ENCODE results near the gene ZNF462.

DNA sequence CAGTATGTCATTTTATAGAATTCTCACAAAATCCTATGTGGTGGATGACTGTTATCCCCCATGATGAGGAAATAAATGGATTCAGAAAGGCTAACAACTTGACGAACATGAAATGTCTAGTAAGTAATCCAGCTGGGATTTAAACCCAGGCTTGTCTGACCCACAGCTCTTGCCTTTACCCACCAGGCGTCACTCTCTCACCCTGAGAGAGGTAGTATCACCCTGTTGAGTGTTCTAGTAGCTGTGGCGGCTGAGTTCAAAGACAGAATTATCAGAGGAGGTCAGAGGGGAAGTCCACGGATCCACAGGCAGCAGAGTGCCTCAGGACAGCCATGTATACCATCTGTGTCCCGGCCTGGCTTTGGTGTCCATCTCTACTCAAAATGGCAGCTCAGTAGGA lies 113.8 kb downstream of the ZNF462 start:
- TF ChIP-seq, protein P1, sequence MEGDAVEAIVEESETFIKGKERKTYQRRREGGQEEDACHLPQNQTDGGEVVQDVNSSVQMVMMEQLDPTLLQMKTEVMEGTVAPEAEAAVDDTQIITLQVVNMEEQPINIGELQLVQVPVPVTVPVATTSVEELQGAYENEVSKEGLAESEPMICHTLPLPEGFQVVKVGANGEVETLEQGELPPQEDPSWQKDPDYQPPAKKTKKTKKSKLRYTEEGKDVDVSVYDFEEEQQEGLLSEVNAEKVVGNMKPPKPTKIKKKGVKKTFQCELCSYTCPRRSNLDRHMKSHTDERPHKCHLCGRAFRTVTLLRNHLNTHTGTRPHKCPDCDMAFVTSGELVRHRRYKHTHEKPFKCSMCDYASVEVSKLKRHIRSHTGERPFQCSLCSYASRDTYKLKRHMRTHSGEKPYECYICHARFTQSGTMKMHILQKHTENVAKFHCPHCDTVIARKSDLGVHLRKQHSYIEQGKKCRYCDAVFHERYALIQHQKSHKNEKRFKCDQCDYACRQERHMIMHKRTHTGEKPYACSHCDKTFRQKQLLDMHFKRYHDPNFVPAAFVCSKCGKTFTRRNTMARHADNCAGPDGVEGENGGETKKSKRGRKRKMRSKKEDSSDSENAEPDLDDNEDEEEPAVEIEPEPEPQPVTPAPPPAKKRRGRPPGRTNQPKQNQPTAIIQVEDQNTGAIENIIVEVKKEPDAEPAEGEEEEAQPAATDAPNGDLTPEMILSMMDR (conservative IDR thresholded peaks at IDR 0.05; ENCODE audit: low read depth in 2 of 2): no peak
- TF ChIP-seq POLR2AphosphoS5 (IDR thresholded peaks at IDR 0.05; ENCODE audit: low read depth) (no peak), JUNB (IDR thresholded peaks at IDR 0.05; ENCODE audit: unreplicated experiment) (no peak), EZH2 (IDR thresholded peaks at IDR 0.05; ENCODE audit: low read depth, unreplicated experiment) (no peak), EZH2phosphoT487 (IDR thresholded peaks at IDR 0.05; ENCODE audit: unreplicated experiment) (no peak)
- TF ChIP-seq, protein P2, sequence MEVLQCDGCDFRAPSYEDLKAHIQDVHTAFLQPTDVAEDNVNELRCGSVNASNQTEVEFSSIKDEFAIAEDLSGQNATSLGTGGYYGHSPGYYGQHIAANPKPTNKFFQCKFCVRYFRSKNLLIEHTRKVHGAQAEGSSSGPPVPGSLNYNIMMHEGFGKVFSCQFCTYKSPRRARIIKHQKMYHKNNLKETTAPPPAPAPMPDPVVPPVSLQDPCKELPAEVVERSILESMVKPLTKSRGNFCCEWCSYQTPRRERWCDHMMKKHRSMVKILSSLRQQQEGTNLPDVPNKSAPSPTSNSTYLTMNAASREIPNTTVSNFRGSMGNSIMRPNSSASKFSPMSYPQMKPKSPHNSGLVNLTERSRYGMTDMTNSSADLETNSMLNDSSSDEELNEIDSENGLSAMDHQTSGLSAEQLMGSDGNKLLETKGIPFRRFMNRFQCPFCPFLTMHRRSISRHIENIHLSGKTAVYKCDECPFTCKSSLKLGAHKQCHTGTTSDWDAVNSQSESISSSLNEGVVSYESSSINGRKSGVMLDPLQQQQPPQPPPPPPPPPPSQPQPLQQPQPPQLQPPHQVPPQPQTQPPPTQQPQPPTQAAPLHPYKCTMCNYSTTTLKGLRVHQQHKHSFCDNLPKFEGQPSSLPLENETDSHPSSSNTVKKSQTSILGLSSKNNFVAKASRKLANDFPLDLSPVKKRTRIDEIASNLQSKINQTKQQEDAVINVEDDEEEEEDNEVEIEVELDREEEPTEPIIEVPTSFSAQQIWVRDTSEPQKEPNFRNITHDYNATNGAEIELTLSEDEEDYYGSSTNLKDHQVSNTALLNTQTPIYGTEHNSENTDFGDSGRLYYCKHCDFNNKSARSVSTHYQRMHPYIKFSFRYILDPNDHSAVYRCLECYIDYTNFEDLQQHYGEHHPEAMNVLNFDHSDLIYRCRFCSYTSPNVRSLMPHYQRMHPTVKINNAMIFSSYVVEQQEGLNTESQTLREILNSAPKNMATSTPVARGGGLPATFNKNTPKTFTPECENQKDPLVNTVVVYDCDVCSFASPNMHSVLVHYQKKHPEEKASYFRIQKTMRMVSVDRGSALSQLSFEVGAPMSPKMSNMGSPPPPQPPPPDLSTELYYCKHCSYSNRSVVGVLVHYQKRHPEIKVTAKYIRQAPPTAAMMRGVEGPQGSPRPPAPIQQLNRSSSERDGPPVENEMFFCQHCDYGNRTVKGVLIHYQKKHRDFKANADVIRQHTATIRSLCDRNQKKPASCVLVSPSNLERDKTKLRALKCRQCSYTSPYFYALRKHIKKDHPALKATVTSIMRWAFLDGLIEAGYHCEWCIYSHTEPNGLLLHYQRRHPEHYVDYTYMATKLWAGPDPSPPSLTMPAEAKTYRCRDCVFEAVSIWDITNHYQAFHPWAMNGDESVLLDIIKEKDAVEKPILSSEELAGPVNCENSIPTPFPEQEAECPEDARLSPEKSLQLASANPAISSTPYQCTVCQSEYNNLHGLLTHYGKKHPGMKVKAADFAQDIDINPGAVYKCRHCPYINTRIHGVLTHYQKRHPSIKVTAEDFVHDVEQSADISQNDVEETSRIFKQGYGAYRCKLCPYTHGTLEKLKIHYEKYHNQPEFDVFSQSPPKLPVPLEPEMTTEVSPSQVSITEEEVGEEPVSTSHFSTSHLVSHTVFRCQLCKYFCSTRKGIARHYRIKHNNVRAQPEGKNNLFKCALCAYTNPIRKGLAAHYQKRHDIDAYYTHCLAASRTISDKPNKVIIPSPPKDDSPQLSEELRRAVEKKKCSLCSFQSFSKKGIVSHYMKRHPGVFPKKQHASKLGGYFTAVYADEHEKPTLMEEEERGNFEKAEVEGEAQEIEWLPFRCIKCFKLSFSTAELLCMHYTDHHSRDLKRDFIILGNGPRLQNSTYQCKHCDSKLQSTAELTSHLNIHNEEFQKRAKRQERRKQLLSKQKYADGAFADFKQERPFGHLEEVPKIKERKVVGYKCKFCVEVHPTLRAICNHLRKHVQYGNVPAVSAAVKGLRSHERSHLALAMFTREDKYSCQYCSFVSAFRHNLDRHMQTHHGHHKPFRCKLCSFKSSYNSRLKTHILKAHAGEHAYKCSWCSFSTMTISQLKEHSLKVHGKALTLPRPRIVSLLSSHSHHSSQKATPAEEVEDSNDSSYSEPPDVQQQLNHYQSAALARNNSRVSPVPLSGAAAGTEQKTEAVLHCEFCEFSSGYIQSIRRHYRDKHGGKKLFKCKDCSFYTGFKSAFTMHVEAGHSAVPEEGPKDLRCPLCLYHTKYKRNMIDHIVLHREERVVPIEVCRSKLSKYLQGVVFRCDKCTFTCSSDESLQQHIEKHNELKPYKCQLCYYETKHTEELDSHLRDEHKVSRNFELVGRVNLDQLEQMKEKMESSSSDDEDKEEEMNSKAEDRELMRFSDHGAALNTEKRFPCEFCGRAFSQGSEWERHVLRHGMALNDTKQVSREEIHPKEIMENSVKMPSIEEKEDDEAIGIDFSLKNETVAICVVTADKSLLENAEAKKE (CRISPR knock-in tag; IDR thresholded peaks at IDR 0.05): no peak
